Measurements from ENCODE around the gene IFI27L2. TPM values are rescaled to one million over a fixed set of nuclear protein-coding genes. Genes with fewer than 3 reads are reported as not detected.

The IFI27L2 gene, protein sequence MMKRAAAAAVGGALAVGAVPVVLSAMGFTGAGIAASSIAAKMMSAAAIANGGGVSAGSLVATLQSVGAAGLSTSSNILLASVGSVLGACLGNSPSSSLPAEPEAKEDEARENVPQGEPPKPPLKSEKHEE
- total RNA-seq (2021) (12.4 and 13.4 TPM in 2 replicates), Bru-seq, nascent RNA (percentile 38 among the genes with signal in this experiment), BruChase-seq, experiment 1, labeled RNA remaining after a 2-hour chase (percentile 43 among the genes with signal in this experiment), BruChase-seq, experiment 2, labeled RNA remaining after a 6-hour chase (percentile 42 among the genes with signal in this experiment)
- long read RNA-seq, transcript IFI27L2-201 (4 exons, 511 nt): major isoform, 10 of 15 reads
- long read RNA-seq, partial matches to known transcripts: 0 of 15 reads
- long read RNA-seq, other reads (novel, unspliced or antisense): 2 of 15 reads

DNA sequence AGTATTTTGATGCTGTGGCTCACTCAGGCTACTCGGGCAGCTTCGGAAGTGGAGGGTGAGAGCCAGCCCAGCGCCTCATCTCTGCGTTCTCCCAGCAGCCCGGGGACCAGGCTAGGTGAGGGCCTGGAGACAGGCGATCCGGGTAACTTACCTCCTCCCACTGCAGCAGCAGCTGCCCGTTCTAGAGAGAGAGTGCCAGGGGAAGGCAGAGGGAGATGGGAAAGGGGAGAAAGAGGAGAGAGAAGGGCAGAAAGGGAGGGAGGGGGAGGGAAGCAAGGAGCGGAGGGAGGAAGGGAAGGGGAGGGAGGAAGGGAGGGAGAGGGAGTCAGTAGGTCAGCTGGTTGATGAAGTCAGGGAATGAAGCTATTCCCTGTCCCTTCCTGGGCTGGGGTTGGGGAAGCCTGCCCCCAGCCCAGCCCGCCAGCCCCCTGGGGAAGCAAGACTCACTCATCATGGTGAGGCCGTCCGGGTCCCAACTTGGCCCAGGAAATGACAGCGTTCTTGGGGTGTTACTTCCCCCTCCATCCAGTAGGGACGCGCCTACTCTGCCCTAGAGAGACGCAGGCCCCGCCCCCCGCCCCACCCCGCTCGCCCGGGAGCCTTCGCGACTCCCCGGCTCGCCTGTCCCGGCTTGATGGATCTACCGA, at the start of gene IFI27L2:
TSS of gene IFI27L2 (minus strand) at position 494 of the 647 bp plus-strand sequence. CDS start at position 454, 40 bp downstream.
- peak; percentile 88 for DNase-seq (ENCODE audit: low spot score)
- ChIA-PET CTCF (interaction anchor here (0.6 kb wide), 1 partner anchor 24 kb away, joined by 4 read pairs; no protein-coding TSS in a partner anchor), POLR2A (ENCODE audit: low non-redundant PET) (interaction anchor here (0.7 kb wide), 1 partner anchor 75 kb away, joined by 3 read pairs; no protein-coding TSS in a partner anchor)
- Histone ChIP-seq H3K27ac (ENCODE audit: low read depth, low read length, poor library complexity, severe bottlenecking) (no peak within 1 kb of the TSS), H3K4me1 (ENCODE audit: insufficient read depth, low read length, poor library complexity, severe bottlenecking) (peaks cover 5% of the 10 kb centered on the region), H3K9me3 (ENCODE audit: low read depth, low read length, poor library complexity, severe bottlenecking) (no peaks in the 10 kb centered on the region), H3K4me3 (ENCODE audit: low read depth, low read length, poor library complexity, severe bottlenecking) (peak within 1 kb of the TSS; percentile 39), H3K36me3 (ENCODE audit: insufficient read depth, low read length, poor library complexity, severe bottlenecking) (no peaks in the 10 kb centered on the region), H3K27me3 (replicated peaks; ENCODE audit: insufficient read depth, low read depth, low read length, poor library complexity) (no peaks in the 10 kb centered on the region)
- intact Hi-C loops (cut with micrococcal nuclease; ENCODE audit: unreplicated experiment): no loop called here
- BruUV-seq (replicated peaks): no TSS peak
- TF ChIP-seq EZH2 (IDR thresholded peaks at IDR 0.05; ENCODE audit: borderline replicate concordance, low read depth, low read length, poor library complexity, severe bottlenecking): no peak
- TF ChIP-seq, protein P1, sequence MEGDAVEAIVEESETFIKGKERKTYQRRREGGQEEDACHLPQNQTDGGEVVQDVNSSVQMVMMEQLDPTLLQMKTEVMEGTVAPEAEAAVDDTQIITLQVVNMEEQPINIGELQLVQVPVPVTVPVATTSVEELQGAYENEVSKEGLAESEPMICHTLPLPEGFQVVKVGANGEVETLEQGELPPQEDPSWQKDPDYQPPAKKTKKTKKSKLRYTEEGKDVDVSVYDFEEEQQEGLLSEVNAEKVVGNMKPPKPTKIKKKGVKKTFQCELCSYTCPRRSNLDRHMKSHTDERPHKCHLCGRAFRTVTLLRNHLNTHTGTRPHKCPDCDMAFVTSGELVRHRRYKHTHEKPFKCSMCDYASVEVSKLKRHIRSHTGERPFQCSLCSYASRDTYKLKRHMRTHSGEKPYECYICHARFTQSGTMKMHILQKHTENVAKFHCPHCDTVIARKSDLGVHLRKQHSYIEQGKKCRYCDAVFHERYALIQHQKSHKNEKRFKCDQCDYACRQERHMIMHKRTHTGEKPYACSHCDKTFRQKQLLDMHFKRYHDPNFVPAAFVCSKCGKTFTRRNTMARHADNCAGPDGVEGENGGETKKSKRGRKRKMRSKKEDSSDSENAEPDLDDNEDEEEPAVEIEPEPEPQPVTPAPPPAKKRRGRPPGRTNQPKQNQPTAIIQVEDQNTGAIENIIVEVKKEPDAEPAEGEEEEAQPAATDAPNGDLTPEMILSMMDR (conservative IDR thresholded peaks at IDR 0.05; ENCODE audit: low read depth, low read length): peak; percentile 32

DNA sequence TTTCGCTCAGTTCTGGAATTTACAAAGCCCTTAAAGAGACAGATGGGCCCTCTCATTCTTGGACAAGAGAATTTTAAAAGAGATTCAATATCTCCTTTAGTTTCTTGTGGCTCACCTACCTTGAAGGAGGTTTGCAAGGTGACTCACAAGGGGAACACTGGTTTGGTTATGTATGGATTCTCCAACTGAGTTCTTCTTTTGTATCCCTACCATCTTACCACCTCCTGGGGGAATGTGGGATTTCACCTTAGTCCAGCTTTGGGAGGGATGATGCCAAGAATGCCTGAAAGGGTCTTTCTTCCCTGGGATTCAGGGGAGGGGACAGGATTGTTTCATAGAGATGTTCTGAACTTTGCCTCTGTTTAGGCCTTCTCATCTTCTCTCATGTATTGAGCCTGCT, 48.4 kb upstream of the IFI27L2 start:
- BruUV-seq (replicated peaks): no TSS peak
- ChIA-PET POLR2A (ENCODE audit: low non-redundant PET) (no interaction called here), CTCF (no interaction called here)
- peaks cover 5% of the 10 kb centered on the region for H3K4me1 ChIP-seq (ENCODE audit: insufficient read depth, low read length, poor library complexity, severe bottlenecking)
- no peaks in the 10 kb centered on the region for H3K36me3 ChIP-seq (ENCODE audit: insufficient read depth, low read length, poor library complexity, severe bottlenecking)
- H3K9me3 ChIP-seq (ENCODE audit: low read depth, low read length, poor library complexity, severe bottlenecking): no peaks in the 10 kb centered on the region
- intact Hi-C loops (cut with micrococcal nuclease; ENCODE audit: unreplicated experiment): loop anchor here (5.0 kb wide), 1 partner anchor 46 kb away; no protein-coding TSS in a partner anchor
- no peak overlapping the region for H3K4me3 ChIP-seq (ENCODE audit: low read depth, low read length, poor library complexity, severe bottlenecking)
- TF ChIP-seq EZH2 (IDR thresholded peaks at IDR 0.05; ENCODE audit: borderline replicate concordance, low read depth, low read length, poor library complexity, severe bottlenecking): no peak
- TF ChIP-seq, protein P1 (conservative IDR thresholded peaks at IDR 0.05; ENCODE audit: low read depth, low read length): no peak
- peaks cover 54% of the 10 kb centered on the region for H3K27me3 ChIP-seq (replicated peaks; ENCODE audit: insufficient read depth, low read depth, low read length, poor library complexity)
- no peak overlapping the region for H3K27ac ChIP-seq (ENCODE audit: low read depth, low read length, poor library complexity, severe bottlenecking)
- no peak for DNase-seq (ENCODE audit: low spot score)

DNA sequence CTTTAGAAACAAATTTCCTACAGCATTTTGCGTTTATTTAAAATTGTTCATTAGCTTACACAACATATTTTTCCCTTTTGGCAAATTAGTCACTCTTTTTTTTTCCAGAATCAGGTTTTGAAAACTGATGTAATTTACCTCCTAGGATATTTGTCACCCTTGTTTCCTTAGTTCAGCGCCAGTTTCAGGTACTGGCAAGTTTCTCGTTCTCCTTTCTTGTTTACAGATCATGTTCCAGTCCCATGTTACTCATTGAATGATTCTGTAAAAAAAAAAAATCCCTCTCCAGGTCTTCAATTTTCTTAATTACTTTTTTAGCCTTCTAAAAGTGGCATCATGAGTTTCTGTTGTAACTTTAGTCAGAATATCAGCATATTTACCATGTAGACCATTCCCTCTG, 47.4 kb upstream of the IFI27L2 start:
- no peaks in the 10 kb centered on the region for H3K36me3 ChIP-seq (ENCODE audit: insufficient read depth, low read length, poor library complexity, severe bottlenecking)
- peaks cover 5% of the 10 kb centered on the region for H3K4me1 ChIP-seq (ENCODE audit: insufficient read depth, low read length, poor library complexity, severe bottlenecking)
- no peak overlapping the region for H3K27ac ChIP-seq (ENCODE audit: low read depth, low read length, poor library complexity, severe bottlenecking)
- H3K4me3 ChIP-seq (ENCODE audit: low read depth, low read length, poor library complexity, severe bottlenecking): no peak overlapping the region
- TF ChIP-seq, protein P1 (conservative IDR thresholded peaks at IDR 0.05; ENCODE audit: low read depth, low read length): no peak
- no peak for TF ChIP-seq EZH2 (IDR thresholded peaks at IDR 0.05; ENCODE audit: borderline replicate concordance, low read depth, low read length, poor library complexity, severe bottlenecking)
- no TSS peak for BruUV-seq (replicated peaks)
- no peak for DNase-seq (ENCODE audit: low spot score)
- intact Hi-C loops (cut with micrococcal nuclease; ENCODE audit: unreplicated experiment): loop anchor here (5.0 kb wide), 1 partner anchor 45 kb away; no protein-coding TSS in a partner anchor
- CTCF ChIA-PET: no interaction called here
- POLR2A ChIA-PET (ENCODE audit: low non-redundant PET): no interaction called here
- peaks cover 60% of the 10 kb centered on the region for H3K27me3 ChIP-seq (replicated peaks; ENCODE audit: insufficient read depth, low read depth, low read length, poor library complexity)
- no peaks in the 10 kb centered on the region for H3K9me3 ChIP-seq (ENCODE audit: low read depth, low read length, poor library complexity, severe bottlenecking)

All from A673 (cell line).